Measurements from ENCODE around the gene IRAK4.

DNA sequence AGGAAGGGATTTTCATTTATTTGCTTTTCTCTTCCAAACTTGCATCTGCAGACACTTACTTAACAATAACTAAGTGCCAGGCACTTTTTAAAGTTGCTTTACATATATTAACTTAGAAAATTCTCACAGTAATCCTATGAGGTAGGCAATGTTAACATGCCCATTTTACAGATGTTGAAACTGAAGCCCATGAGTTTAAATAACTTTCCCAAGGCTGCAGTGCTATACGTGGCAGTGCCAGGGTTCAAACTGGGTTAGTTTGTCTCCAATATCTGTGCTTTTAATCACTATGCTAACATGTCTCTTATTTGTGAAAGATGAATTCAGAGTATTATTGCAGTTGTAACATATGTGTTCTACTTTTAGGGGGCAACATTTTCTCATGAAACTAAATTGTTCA lies 30.1 kb upstream of the IRAK4 start:
- TF ChIP-seq, protein P1, sequence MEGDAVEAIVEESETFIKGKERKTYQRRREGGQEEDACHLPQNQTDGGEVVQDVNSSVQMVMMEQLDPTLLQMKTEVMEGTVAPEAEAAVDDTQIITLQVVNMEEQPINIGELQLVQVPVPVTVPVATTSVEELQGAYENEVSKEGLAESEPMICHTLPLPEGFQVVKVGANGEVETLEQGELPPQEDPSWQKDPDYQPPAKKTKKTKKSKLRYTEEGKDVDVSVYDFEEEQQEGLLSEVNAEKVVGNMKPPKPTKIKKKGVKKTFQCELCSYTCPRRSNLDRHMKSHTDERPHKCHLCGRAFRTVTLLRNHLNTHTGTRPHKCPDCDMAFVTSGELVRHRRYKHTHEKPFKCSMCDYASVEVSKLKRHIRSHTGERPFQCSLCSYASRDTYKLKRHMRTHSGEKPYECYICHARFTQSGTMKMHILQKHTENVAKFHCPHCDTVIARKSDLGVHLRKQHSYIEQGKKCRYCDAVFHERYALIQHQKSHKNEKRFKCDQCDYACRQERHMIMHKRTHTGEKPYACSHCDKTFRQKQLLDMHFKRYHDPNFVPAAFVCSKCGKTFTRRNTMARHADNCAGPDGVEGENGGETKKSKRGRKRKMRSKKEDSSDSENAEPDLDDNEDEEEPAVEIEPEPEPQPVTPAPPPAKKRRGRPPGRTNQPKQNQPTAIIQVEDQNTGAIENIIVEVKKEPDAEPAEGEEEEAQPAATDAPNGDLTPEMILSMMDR (conservative IDR thresholded peaks at IDR 0.05 in 1 of 2, IDR thresholded peaks at IDR 0.05 in 1 of 2; ENCODE audit: low read depth in 1 of 2, low read length in 2 of 2): no peak
- no peak for TF ChIP-seq EZH2 (IDR thresholded peaks at IDR 0.05; ENCODE audit: low read length, missing control alignments)

Measured in fibroblast of lung (primary cell).